WTC11 (cell line): Measurements from ENCODE around the gene PIK3R2. TPM values are rescaled to one million over a fixed set of nuclear protein-coding genes. Genes with fewer than 3 reads are reported as not detected.

ENCODE experiments used
- ATAC-seq: fragments of 200-7000 bp; cut with Tn5 transposase; 2 replicates; pipeline ENCODE4 v1.10.0; 2021; ENCODE audit warnings: mild to moderate bottlenecking, moderate library complexity
- CTCF ChIA-PET: fragments of 300-600 bp; sonication (Branson Sonifier 250); formaldehyde crosslinking; loops from one replicate; lab custom pipeline; 2021; ENCODE audit warnings: antibody characterized with exemption; lab: Charles Lee
- POLR2A ChIA-PET: fragments of 350-600 bp; sonication (Branson Sonifier 250); formaldehyde crosslinking; loops from one replicate; lab custom pipeline; 2021; ENCODE audit warnings: antibody characterized with exemption; lab: Charles Lee
- DNase-seq: peaks from one replicate; pipeline ENCODE4 v3.0.0; 2021; ENCODE audit warnings: low spot score
- H3K27ac Mint-ChIP-seq: 2 replicates; pipeline ENCODE4 v1.8.0; 2021; ENCODE audit warnings: mixed read lengths
- H3K27me3 Mint-ChIP-seq: 2 replicates; pipeline ENCODE4 v1.8.0; 2021; ENCODE audit warnings: low read depth, mild to moderate bottlenecking, moderate library complexity, mixed read lengths
- H3K36me3 Mint-ChIP-seq: 2 replicates; pipeline ENCODE4 v1.8.0; 2021; ENCODE audit warnings: mixed read lengths
- H3K4me1 Mint-ChIP-seq: 2 replicates; pipeline ENCODE4 v1.8.0; 2022; ENCODE audit warnings: mixed read lengths
- H3K4me3 Mint-ChIP-seq: 2 replicates; pipeline ENCODE4 v1.8.0; 2021; ENCODE audit warnings: mild to moderate bottlenecking, moderate library complexity, mixed read lengths
- H3K9me3 Mint-ChIP-seq: 2 replicates; pipeline ENCODE4 v1.8.0; 2021; ENCODE audit warnings: mixed read lengths
- ATF1 ChIP-seq: sonication (generic); formaldehyde crosslinking; IDR thresholded peaks from 2 replicates; pipeline ENCODE4 v1.8.1; 2023; ENCODE audit warnings: mild to moderate bottlenecking, moderate library complexity, missing genetic modification reagents
- GTF2I ChIP-seq: fragments of 250-450 bp; sonication (Bioruptor Pico); conservative IDR thresholded peaks from 2 replicates; pipeline ENCODE4 v1.4.0; 2021; ENCODE audit warnings: mild to moderate bottlenecking
- HMGA2 ChIP-seq: fragments of 250-450 bp; sonication (Bioruptor Pico); IDR thresholded peaks from 2 replicates; pipeline ENCODE4 v1.4.0; 2021; ENCODE audit warnings: mild to moderate bottlenecking, moderate library complexity
- NFATC4 ChIP-seq: fragments of 250-450 bp; sonication (Bioruptor Pico); IDR thresholded peaks from 2 replicates; pipeline ENCODE4 v1.9.0; 2021; ENCODE audit warnings: mild to moderate bottlenecking
- NFYB ChIP-seq: sonication (generic); formaldehyde crosslinking; conservative IDR thresholded peaks from 2 replicates; pipeline ENCODE4 v1.8.0; 2022; ENCODE audit warnings: low read depth, missing genetic modification reagents
- SMAD3 ChIP-seq: sonication (generic); formaldehyde crosslinking; IDR thresholded peaks from 2 replicates; pipeline ENCODE4 v1.8.0; 2022; ENCODE audit warnings: missing genetic modification reagents, mild to moderate bottlenecking, borderline replicate concordance
- TCF7 ChIP-seq: sonication (generic); formaldehyde crosslinking; IDR thresholded peaks from 2 replicates; pipeline ENCODE4 v1.8.0; 2022; ENCODE audit warnings: mild to moderate bottlenecking, low read depth, missing genetic modification reagents, moderate library complexity
- ZNF396 ChIP-seq: fragments of 250-450 bp; sonication (Bioruptor Pico); IDR thresholded peaks from 2 replicates; pipeline ENCODE4 v1.8.0; 2021; ENCODE audit warnings: mild to moderate bottlenecking, moderate library complexity, borderline replicate concordance
- ZNF416 ChIP-seq: fragments of 250-450 bp; sonication (Bioruptor Pico); IDR thresholded peaks from 2 replicates; pipeline ENCODE4 v1.9.0; 2021; ENCODE audit warnings: mild to moderate bottlenecking, inconsistent platforms
- total RNA-seq: library from RNA; stranded (reverse); gene quantifications from 3 replicates; pipeline ENCODE4 v1.2.3, GENCODE V29; 2021
- TF ChIP-seq, protein P1 (sequence below): sonication (generic); formaldehyde crosslinking; IDR thresholded peaks from 2 replicates; pipeline ENCODE4 v1.8.1; 2023; ENCODE audit warnings: mild to moderate bottlenecking, missing genetic modification reagents, moderate library complexity
- TF ChIP-seq, protein P2 (sequence below): sonication (generic); formaldehyde crosslinking; IDR thresholded peaks from 2 replicates; pipeline ENCODE4 v1.8.1; 2023; ENCODE audit warnings: mild to moderate bottlenecking, missing genetic modification reagents, borderline replicate concordance
- TF ChIP-seq, protein P3 (sequence below): sonication (generic); formaldehyde crosslinking; IDR thresholded peaks from 2 replicates; pipeline ENCODE4 v1.8.0; 2022; ENCODE audit warnings: mild to moderate bottlenecking, missing genetic modification reagents
- TF ChIP-seq, protein P4 (sequence below): sonication (generic); formaldehyde crosslinking; IDR thresholded peaks from 2 replicates; pipeline ENCODE4 v1.8.1; 2022; ENCODE audit warnings: mild to moderate bottlenecking, missing genetic modification reagents, moderate library complexity, borderline replicate concordance
- TF ChIP-seq, protein P5 (sequence below): sonication (generic); formaldehyde crosslinking; IDR thresholded peaks from 2 replicates; pipeline ENCODE4 v1.8.1; 2022; ENCODE audit warnings: missing genetic modification reagents, borderline replicate concordance
- TF ChIP-seq, protein P6 (sequence below): fragments of 250-450 bp; sonication (Bioruptor Pico); IDR thresholded peaks from 2 replicates; pipeline ENCODE4 v2.1.2; 2022; ENCODE audit warnings: mild to moderate bottlenecking, moderate library complexity
- TF ChIP-seq, protein P7 (sequence below): sonication (generic); formaldehyde crosslinking; IDR thresholded peaks from 2 replicates; pipeline ENCODE4 v1.8.1; 2023; ENCODE audit warnings: mild to moderate bottlenecking, missing genetic modification reagents, moderate library complexity
- TF ChIP-seq, protein P8 (sequence below): fragments of 250-450 bp; sonication (Bioruptor Pico); IDR thresholded peaks from 2 replicates; pipeline ENCODE4 v1.9.0; 2021; ENCODE audit warnings: mild to moderate bottlenecking
- TF ChIP-seq, protein P9 (sequence below): sonication (generic); formaldehyde crosslinking; IDR thresholded peaks from 2 replicates; pipeline ENCODE4 v1.8.1; 2023; ENCODE audit warnings: mild to moderate bottlenecking, missing genetic modification reagents

PIK3R2 gene
- total RNA-seq, 1 experiment from 2014 or later: 56.9 TPM

DNA sequence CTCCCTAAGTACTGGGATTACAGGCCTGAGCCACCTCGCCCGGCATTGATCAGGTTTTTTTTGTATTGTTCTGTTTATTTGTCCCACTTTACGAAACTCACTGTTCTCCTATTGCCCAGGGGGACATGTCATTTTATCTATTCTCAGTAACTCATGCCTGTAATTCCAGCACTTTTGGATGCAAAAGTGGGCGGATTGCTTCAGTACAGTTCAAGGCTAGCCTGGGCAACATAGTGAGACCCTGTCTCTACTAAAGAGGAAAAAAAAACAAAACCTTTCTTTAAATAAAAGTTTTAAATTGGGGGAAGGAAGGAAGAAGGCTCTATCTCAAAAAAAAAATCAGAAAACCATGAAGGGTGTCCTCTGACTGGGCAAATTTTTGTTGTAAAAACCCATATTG is 37.3 kb downstream of the PIK3R2 start:
- Mint-ChIP-seq H3K4me3 (no peak overlapping the region), H3K9me3 (no peaks in the 10 kb centered on the region), H3K27me3 (peaks cover 2% of the 10 kb centered on the region; the same call in 1 of the 2 replicates), H3K36me3 (no peaks in the 10 kb centered on the region; the same call in 1 of the 2 replicates), H3K4me1 (peaks cover 25% of the 10 kb centered on the region), H3K27ac (peak overlapping the region; percentile 45; the same call in 1 of the 2 replicates)
- CTCF ChIA-PET: interaction anchor here (6.0 kb wide), 1 partner anchor 77 kb away, joined by 33 read pairs; no protein-coding TSS in a partner anchor
- DNase-seq (no peak), ATAC-seq (no peak)
- TF ChIP-seq, protein P1, sequence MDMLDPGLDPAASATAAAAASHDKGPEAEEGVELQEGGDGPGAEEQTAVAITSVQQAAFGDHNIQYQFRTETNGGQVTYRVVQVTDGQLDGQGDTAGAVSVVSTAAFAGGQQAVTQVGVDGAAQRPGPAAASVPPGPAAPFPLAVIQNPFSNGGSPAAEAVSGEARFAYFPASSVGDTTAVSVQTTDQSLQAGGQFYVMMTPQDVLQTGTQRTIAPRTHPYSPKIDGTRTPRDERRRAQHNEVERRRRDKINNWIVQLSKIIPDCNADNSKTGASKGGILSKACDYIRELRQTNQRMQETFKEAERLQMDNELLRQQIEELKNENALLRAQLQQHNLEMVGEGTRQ (CRISPR knock-in tag): no peak
- TF ChIP-seq, protein P2, sequence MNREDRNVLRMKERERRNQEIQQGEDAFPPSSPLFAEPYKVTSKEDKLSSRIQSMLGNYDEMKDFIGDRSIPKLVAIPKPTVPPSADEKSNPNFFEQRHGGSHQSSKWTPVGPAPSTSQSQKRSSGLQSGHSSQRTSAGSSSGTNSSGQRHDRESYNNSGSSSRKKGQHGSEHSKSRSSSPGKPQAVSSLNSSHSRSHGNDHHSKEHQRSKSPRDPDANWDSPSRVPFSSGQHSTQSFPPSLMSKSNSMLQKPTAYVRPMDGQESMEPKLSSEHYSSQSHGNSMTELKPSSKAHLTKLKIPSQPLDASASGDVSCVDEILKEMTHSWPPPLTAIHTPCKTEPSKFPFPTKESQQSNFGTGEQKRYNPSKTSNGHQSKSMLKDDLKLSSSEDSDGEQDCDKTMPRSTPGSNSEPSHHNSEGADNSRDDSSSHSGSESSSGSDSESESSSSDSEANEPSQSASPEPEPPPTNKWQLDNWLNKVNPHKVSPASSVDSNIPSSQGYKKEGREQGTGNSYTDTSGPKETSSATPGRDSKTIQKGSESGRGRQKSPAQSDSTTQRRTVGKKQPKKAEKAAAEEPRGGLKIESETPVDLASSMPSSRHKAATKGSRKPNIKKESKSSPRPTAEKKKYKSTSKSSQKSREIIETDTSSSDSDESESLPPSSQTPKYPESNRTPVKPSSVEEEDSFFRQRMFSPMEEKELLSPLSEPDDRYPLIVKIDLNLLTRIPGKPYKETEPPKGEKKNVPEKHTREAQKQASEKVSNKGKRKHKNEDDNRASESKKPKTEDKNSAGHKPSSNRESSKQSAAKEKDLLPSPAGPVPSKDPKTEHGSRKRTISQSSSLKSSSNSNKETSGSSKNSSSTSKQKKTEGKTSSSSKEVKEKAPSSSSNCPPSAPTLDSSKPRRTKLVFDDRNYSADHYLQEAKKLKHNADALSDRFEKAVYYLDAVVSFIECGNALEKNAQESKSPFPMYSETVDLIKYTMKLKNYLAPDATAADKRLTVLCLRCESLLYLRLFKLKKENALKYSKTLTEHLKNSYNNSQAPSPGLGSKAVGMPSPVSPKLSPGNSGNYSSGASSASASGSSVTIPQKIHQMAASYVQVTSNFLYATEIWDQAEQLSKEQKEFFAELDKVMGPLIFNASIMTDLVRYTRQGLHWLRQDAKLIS (CRISPR knock-in tag): no peak
- TF ChIP-seq, protein P3, sequence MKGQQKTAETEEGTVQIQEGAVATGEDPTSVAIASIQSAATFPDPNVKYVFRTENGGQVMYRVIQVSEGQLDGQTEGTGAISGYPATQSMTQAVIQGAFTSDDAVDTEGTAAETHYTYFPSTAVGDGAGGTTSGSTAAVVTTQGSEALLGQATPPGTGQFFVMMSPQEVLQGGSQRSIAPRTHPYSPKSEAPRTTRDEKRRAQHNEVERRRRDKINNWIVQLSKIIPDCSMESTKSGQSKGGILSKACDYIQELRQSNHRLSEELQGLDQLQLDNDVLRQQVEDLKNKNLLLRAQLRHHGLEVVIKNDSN (CRISPR knock-in tag): no peak
- TF ChIP-seq, protein P4, sequence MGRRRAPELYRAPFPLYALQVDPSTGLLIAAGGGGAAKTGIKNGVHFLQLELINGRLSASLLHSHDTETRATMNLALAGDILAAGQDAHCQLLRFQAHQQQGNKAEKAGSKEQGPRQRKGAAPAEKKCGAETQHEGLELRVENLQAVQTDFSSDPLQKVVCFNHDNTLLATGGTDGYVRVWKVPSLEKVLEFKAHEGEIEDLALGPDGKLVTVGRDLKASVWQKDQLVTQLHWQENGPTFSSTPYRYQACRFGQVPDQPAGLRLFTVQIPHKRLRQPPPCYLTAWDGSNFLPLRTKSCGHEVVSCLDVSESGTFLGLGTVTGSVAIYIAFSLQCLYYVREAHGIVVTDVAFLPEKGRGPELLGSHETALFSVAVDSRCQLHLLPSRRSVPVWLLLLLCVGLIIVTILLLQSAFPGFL (CRISPR knock-in tag): no peak
- POLR2A ChIA-PET: interaction anchor here (0.6 to 0.7 kb wide), 2 partner anchors 16 to 38 kb away, joined by 3 read pairs; no protein-coding TSS in a partner anchor

DNA sequence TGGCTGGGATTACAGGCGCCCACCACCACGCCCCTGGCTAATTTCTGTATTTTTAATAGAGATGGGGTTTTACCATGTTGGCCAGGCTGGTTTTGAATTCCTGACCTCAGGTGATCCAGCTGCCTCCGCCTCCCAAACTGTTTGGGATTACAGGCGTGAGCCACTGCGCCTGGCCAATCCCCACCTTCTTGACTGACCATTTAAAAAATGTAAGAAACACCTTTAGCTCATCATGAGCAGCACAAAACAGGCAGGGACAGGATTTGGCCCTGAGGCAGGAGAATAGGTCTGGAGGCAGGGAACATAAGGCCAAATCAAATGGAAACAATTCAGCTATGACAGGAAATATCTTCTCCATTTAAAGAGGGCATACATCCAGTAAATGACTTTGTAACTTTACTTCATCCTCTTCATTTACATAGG is 38.7 kb downstream of the PIK3R2 start:
- peaks cover 2% of the 10 kb centered on the region; the same call in 1 of the 2 replicates for H3K27me3 Mint-ChIP-seq
- CTCF ChIA-PET: interaction anchor here (0.7 to 6.0 kb wide), 20 partner anchors 13 to 226 kb away, joined by 3 to 43 read pairs (median 6); partner anchors contain the start of genes JUND, PIK3R2 and RAB3A
- no peak for DNase-seq
- no peak for ATAC-seq
- H3K27ac Mint-ChIP-seq: peak overlapping the region; percentile 97
- H3K4me1 Mint-ChIP-seq: peaks cover 20% of the 10 kb centered on the region
- TF ChIP-seq SMAD3 (CRISPR knock-in tag) (no peak), ATF1 (CRISPR knock-in tag) (no peak), NFYB (CRISPR knock-in tag) (no peak), ZNF416 (no peak), NFATC4 (CRISPR knock-in tag) (no peak), GTF2I (CRISPR knock-in tag) (no peak), ZNF396 (CRISPR knock-in tag) (no peak), TCF7 (CRISPR knock-in tag) (no peak), HMGA2 (no peak)
- TF ChIP-seq, protein P5, sequence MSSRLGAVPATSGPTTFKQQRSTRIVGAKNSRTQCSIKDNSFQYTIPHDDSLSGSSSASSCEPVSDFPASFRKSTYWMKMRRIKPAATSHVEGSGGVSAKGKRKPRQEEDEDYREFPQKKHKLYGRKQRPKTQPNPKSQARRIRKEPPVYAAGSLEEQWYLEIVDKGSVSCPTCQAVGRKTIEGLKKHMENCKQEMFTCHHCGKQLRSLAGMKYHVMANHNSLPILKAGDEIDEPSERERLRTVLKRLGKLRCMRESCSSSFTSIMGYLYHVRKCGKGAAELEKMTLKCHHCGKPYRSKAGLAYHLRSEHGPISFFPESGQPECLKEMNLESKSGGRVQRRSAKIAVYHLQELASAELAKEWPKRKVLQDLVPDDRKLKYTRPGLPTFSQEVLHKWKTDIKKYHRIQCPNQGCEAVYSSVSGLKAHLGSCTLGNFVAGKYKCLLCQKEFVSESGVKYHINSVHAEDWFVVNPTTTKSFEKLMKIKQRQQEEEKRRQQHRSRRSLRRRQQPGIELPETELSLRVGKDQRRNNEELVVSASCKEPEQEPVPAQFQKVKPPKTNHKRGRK (CRISPR knock-in tag): no peak
- TF ChIP-seq, protein P6, sequence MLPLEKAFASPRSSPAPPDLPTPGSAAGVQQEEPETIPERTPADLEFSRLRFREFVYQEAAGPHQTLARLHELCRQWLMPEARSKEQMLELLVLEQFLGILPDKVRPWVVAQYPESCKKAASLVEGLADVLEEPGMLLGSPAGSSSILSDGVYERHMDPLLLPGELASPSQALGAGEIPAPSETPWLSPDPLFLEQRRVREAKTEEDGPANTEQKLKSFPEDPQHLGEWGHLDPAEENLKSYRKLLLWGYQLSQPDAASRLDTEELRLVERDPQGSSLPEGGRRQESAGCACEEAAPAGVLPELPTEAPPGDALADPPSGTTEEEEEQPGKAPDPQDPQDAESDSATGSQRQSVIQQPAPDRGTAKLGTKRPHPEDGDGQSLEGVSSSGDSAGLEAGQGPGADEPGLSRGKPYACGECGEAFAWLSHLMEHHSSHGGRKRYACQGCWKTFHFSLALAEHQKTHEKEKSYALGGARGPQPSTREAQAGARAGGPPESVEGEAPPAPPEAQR (CRISPR knock-in tag): no peak
- TF ChIP-seq, protein P7, sequence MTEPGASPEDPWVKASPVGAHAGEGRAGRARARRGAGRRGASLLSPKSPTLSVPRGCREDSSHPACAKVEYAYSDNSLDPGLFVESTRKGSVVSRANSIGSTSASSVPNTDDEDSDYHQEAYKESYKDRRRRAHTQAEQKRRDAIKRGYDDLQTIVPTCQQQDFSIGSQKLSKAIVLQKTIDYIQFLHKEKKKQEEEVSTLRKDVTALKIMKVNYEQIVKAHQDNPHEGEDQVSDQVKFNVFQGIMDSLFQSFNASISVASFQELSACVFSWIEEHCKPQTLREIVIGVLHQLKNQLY (CRISPR knock-in tag): no peak
- TF ChIP-seq, protein P8, sequence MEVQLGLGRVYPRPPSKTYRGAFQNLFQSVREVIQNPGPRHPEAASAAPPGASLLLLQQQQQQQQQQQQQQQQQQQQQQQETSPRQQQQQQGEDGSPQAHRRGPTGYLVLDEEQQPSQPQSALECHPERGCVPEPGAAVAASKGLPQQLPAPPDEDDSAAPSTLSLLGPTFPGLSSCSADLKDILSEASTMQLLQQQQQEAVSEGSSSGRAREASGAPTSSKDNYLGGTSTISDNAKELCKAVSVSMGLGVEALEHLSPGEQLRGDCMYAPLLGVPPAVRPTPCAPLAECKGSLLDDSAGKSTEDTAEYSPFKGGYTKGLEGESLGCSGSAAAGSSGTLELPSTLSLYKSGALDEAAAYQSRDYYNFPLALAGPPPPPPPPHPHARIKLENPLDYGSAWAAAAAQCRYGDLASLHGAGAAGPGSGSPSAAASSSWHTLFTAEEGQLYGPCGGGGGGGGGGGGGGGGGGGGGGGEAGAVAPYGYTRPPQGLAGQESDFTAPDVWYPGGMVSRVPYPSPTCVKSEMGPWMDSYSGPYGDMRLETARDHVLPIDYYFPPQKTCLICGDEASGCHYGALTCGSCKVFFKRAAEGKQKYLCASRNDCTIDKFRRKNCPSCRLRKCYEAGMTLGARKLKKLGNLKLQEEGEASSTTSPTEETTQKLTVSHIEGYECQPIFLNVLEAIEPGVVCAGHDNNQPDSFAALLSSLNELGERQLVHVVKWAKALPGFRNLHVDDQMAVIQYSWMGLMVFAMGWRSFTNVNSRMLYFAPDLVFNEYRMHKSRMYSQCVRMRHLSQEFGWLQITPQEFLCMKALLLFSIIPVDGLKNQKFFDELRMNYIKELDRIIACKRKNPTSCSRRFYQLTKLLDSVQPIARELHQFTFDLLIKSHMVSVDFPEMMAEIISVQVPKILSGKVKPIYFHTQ (CRISPR knock-in tag): no peak
- TF ChIP-seq, protein P9, sequence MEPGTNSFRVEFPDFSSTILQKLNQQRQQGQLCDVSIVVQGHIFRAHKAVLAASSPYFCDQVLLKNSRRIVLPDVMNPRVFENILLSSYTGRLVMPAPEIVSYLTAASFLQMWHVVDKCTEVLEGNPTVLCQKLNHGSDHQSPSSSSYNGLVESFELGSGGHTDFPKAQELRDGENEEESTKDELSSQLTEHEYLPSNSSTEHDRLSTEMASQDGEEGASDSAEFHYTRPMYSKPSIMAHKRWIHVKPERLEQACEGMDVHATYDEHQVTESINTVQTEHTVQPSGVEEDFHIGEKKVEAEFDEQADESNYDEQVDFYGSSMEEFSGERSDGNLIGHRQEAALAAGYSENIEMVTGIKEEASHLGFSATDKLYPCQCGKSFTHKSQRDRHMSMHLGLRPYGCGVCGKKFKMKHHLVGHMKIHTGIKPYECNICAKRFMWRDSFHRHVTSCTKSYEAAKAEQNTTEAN (CRISPR knock-in tag): no peak
- H3K36me3 Mint-ChIP-seq: peaks cover 2% of the 10 kb centered on the region
- POLR2A ChIA-PET: interaction anchor here (1.6 to 1.8 kb wide), 2 partner anchors 41 to 88 kb away, joined by 6 to 9 read pairs; no protein-coding TSS in a partner anchor
- no peaks in the 10 kb centered on the region for H3K9me3 Mint-ChIP-seq
- H3K4me3 Mint-ChIP-seq: peak overlapping the region; percentile 82
